H1 (cell line): ENCODE results near the gene GSTO2. TPM values are rescaled to one million over a fixed set of nuclear protein-coding genes. Genes with fewer than 3 reads are reported as not detected.
A peak's percentile ranks its signal among the peaks of the same experiment; 100 is the strongest.

Source experiments
- CBX5 ChIP-seq: fragments of 300-800, 300-1000 bp; sonication (generic); IDR thresholded peaks from 2 replicates; pipeline ENCODE4 v1.7.1; 2016; ENCODE audit warnings: antibody characterized with exemption, low read length, low read depth
- CBX8 ChIP-seq: fragments of 300-800, 300-1000 bp; sonication (generic); IDR thresholded peaks from 2 replicates; pipeline ENCODE4 v1.7.1; 2016; ENCODE audit warnings: low read depth, low read length, borderline replicate concordance
- GABPA ChIP-seq: IDR thresholded peaks from 2 replicates; pipeline ENCODE4 v1.6.1; 2011; ENCODE audit warnings: mild to moderate bottlenecking, low read length, moderate library complexity, borderline replicate concordance; ENCODE audit not compliant: insufficient read depth
- NANOG ChIP-seq: IDR thresholded peaks from 2 replicates; pipeline ENCODE4 v1.6.1; 2011; ENCODE audit warnings: low read length, low read depth, mild to moderate bottlenecking, inconsistent platforms; ENCODE audit not compliant: insufficient read depth, poor library complexity, severe bottlenecking
- POLR2A ChIP-seq, 2 experiments: IDR thresholded peaks; 1 replicate in 1 of 2; 2 replicates in 1 of 2; pipeline ENCODE4 v1.6.1; 2011; ENCODE audit warnings: low read depth in 2 of 2, low read length in 2 of 2, mild to moderate bottlenecking in 2 of 2; ENCODE audit errors: control extremely low read depth in 1 of 2
- RAD21 ChIP-seq, 2 experiments: IDR thresholded peaks in 1 of 2; conservative IDR thresholded peaks in 1 of 2; 2 replicates each; pipeline ENCODE4 v1.6.1; 2011; ENCODE audit warnings: low read depth in 2 of 2, low read length in 2 of 2, improper control_type of control experiment in 1 of 2, inconsistent platforms in 1 of 2, mild to moderate bottlenecking in 1 of 2, moderate library complexity in 1 of 2
- RNF2 ChIP-seq: fragments of 200-900, 300-1000 bp; sonication (generic); IDR thresholded peaks from 2 replicates; pipeline ENCODE4 v1.7.1; 2016; ENCODE audit warnings: borderline replicate concordance, low read depth, mild to moderate bottlenecking, antibody characterized with exemption, low read length; ENCODE audit not compliant: poor library complexity, severe bottlenecking; ENCODE audit errors: missing control alignments
- RXRA ChIP-seq: IDR thresholded peaks from 2 replicates; pipeline ENCODE4 v1.6.1; 2011; ENCODE audit warnings: low read depth, mild to moderate bottlenecking, low read length, moderate library complexity; ENCODE audit not compliant: insufficient read depth
- SIN3A ChIP-seq, 2 experiments: IDR thresholded peaks in 1 of 2; conservative IDR thresholded peaks in 1 of 2; 2 replicates each; pipeline ENCODE4 v1.6.1; 2011 to 2012; ENCODE audit warnings: low read length in 2 of 2, improper control_type of control experiment in 1 of 2, low read depth in 1 of 2, mild to moderate bottlenecking in 1 of 2
- SIRT6 ChIP-seq: IDR thresholded peaks from one replicate; pipeline ENCODE4 v1.7.1; 2012; ENCODE audit warnings: low read length, inconsistent platforms
- ZNF274 ChIP-seq: IDR thresholded peaks from 2 replicates; pipeline ENCODE4 v1.7.0; 2012; ENCODE audit warnings: low read length, borderline replicate concordance; ENCODE audit errors: extremely low read depth
- polyA plus RNA-seq, 7 experiments: library from polyadenylated mRNA; depleted of rRNA in 3 of 7; stranded (reverse) in 5 of 7; unstranded in 2 of 7; fragments of >200 nt in 5 of 7; fragments of 200-250 nt in 2 of 7; gene quantifications; 1 replicate in 5 of 7; 2 replicates in 1 of 7; 4 replicates in 1 of 7; pipeline versions ENCODE4 v1.2.1 to v1.2.3, GENCODE V29; 2011 to 2013; ENCODE audit warnings: missing spikeins in 2 of 7, mixed read lengths in 2 of 7
- total RNA-seq: library from RNA; stranded (reverse); fragmentation: NEBNext Ultra II Directional; extraction: Animal tissue kit (Norgen Biotek cat#: 25700); gene quantifications from 2 replicates; pipeline ENCODE4 v1.2.1, GENCODE V29; 2021
- TF ChIP-seq, protein P1 (sequence below): IDR thresholded peaks from 2 replicates; pipeline ENCODE4 v1.6.1; 2012; ENCODE audit warnings: inconsistent platforms
- TF ChIP-seq, protein P2 (sequence below), 3 experiments: IDR thresholded peaks; 1 replicate in 2 of 3; 2 replicates in 1 of 3; pipeline versions ENCODE4 v1.5.1 to v1.6.1; 2011; ENCODE audit warnings: low read length in 3 of 3, mild to moderate bottlenecking in 3 of 3, inconsistent platforms in 2 of 3, low read depth in 1 of 3, moderate library complexity in 1 of 3; ENCODE audit not compliant: insufficient read depth in 1 of 3; ENCODE audit errors: control extremely low read depth in 1 of 3
- TF ChIP-seq, protein P3 (sequence below): IDR thresholded peaks from 2 replicates; pipeline ENCODE4 v1.6.1; 2012; ENCODE audit warnings: low read length, inconsistent platforms

GSTO2 gene
- total and polyA plus RNA-seq, 2 of the 8 experiments (the other 6 are each of a cell fraction or from before 2014, with no cell fraction given): 13.1 to 41.7 TPM

- TF ChIP-seq SIN3A (conservative IDR thresholded peaks at IDR 0.05 in 1 of 2, IDR thresholded peaks at IDR 0.05 in 1 of 2; ENCODE audit: low read depth in 1 of 2, low read length in 2 of 2) (peak in 1 of 2 experiments; percentile 43; a peak in 1 of 4 replicates), POLR2A (IDR thresholded peaks at IDR 0.05; ENCODE audit: control extremely low read depth in 1 of 2, low read depth in 2 of 2, low read length in 2 of 2) (0 out of 3 replicates have a peak, but pooled peaks of 1 of the 2 experiments have one; percentile 23), CBX5 (no peak), CBX8 (no peak), ZNF274 (no peak), SIRT6 (no peak), RNF2 (no peak), GABPA (no peak), RXRA (no peak), NANOG (no peak), RAD21 (IDR thresholded peaks at IDR 0.05 in 1 of 2, conservative IDR thresholded peaks at IDR 0.05 in 1 of 2; ENCODE audit: low read depth in 2 of 2, low read length in 2 of 2) (no peak)
- TF ChIP-seq, protein P1, sequence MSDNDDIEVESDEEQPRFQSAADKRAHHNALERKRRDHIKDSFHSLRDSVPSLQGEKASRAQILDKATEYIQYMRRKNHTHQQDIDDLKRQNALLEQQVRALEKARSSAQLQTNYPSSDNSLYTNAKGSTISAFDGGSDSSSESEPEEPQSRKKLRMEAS: peak; percentile 74
- TF ChIP-seq, protein P2, sequence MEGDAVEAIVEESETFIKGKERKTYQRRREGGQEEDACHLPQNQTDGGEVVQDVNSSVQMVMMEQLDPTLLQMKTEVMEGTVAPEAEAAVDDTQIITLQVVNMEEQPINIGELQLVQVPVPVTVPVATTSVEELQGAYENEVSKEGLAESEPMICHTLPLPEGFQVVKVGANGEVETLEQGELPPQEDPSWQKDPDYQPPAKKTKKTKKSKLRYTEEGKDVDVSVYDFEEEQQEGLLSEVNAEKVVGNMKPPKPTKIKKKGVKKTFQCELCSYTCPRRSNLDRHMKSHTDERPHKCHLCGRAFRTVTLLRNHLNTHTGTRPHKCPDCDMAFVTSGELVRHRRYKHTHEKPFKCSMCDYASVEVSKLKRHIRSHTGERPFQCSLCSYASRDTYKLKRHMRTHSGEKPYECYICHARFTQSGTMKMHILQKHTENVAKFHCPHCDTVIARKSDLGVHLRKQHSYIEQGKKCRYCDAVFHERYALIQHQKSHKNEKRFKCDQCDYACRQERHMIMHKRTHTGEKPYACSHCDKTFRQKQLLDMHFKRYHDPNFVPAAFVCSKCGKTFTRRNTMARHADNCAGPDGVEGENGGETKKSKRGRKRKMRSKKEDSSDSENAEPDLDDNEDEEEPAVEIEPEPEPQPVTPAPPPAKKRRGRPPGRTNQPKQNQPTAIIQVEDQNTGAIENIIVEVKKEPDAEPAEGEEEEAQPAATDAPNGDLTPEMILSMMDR (IDR thresholded peaks at IDR 0.05; ENCODE audit: control extremely low read depth in 1 of 3, insufficient read depth in 1 of 3, low read depth in 1 of 3, low read length in 3 of 3): no peak
- TF ChIP-seq, protein P3, sequence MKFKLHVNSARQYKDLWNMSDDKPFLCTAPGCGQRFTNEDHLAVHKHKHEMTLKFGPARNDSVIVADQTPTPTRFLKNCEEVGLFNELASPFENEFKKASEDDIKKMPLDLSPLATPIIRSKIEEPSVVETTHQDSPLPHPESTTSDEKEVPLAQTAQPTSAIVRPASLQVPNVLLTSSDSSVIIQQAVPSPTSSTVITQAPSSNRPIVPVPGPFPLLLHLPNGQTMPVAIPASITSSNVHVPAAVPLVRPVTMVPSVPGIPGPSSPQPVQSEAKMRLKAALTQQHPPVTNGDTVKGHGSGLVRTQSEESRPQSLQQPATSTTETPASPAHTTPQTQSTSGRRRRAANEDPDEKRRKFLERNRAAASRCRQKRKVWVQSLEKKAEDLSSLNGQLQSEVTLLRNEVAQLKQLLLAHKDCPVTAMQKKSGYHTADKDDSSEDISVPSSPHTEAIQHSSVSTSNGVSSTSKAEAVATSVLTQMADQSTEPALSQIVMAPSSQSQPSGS: no peak
Measured at GRCh38 chr10:104331208-104331838, 62.3 kb downstream of the GSTO2 start (continued).
